ENCODE data around the gene HOXA6.

- TF ChIP-seq TAF1 (conservative IDR thresholded peaks at IDR 0.05) (no peak), RAD21 (IDR thresholded peaks at IDR 0.05) (no peak), CTCF (IDR thresholded peaks at IDR 0.05; ENCODE audit: low read depth, low read length, missing input control) (no peak), YY1 (IDR thresholded peaks at IDR 0.05) (no peak)
Measured at GRCh38 chr7:27194002-27194352, 46.4 kb upstream of the HOXA6 start.
